ENCODE data around the gene IRF9. TPM values are rescaled to one million over a fixed set of nuclear protein-coding genes. Genes with fewer than 3 reads are reported as not detected.

IRF9 gene, protein sequence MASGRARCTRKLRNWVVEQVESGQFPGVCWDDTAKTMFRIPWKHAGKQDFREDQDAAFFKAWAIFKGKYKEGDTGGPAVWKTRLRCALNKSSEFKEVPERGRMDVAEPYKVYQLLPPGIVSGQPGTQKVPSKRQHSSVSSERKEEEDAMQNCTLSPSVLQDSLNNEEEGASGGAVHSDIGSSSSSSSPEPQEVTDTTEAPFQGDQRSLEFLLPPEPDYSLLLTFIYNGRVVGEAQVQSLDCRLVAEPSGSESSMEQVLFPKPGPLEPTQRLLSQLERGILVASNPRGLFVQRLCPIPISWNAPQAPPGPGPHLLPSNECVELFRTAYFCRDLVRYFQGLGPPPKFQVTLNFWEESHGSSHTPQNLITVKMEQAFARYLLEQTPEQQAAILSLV
- 15.8 and 26.4 TPM in 2 replicates for total RNA-seq (2014; rRNA removed; shearing (Covaris generic); ENCODE audit: low replicate concordance)

DNA sequence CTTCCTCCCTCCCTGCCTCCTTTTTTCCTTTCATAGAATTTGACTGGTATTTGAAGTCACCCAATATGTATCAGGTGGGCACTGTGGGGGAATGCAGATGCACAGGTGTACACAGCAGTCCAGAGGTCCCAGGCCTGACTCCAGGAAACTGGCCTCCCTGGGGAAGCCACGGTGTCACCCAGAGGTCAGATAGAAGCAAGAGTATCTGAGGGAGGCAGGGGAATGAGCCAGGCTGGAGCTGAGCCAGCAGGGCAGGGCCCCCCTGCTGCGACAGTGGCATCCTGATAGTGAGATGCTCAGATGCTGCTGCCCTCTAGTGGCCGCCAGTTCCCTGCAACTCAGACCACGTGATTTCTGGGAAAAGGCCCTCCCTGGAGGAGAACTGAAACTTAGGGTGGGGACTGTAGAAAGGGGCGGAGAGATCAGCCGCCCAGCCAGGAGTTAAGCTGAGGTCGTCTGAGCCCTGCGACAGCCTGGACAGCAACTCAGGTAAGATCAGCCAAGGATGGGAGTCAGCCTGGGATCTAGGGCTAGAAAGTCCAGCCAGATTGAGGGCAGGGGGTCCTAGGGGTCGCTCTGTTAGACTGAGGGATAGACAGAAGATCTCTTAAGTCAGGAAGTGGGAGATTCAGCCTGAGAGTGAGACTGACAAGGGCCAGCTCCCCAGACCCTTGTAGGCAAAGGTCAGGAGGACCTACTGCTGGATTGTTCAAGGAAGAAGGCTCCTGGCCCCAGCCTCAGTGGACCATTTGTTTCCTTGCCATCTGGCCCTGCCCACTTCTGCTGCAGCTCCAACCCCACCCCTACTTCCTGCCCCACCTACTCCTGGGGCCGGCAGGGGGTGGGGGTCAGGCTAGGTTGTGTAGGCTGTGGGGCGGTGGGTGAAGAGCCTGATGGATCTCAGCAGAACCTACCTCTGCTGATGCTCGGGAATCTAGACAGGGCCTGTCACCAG is at the start of gene IRF9:
IRF9 (plus strand) TSS at position 416 of the 955 bp plus-strand sequence. CDS start 880 bp downstream, outside the sequence.
- peak; percentile 86 for DNase-seq
- no peaks in the 10 kb centered on the region for H3K9me3 ChIP-seq

DNA sequence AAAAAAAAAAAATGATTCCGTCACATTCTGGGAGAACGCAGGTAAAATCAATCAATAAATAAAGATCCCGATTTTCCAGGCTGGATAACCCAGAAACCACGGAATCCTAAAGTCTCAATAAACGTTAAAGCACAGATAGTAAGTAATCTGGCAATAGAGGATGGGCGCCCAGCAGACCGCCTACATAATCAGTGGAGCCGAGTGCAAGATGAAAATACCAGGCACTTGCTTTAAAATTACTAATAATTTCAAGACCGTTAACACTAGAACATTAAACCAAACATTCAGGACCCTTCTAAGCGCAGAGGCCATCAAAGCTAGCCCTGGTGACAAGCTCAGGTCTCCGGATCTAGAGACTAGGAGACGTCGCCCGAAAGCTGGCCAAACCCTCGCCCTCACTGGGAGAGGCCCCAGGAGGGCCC is 47.7 kb upstream of the IRF9 start:
- H3K9me3 ChIP-seq = no peaks in the 10 kb centered on the region
- H3K36me3 ChIP-seq = no peaks in the 10 kb centered on the region
- peak overlapping the region; percentile 63 for H3K4me3 ChIP-seq
- H3K27me3 ChIP-seq = no peaks in the 10 kb centered on the region
- DNase-seq = no peak

More for the DNA sequence above, at the start of gene IRF9:
- H3K27me3 ChIP-seq = no peaks in the 10 kb centered on the region
- H3K36me3 ChIP-seq = peaks cover 28% of the 10 kb centered on the region
- peak within 1 kb of the TSS; percentile 57 for H3K4me3 ChIP-seq

DNA sequence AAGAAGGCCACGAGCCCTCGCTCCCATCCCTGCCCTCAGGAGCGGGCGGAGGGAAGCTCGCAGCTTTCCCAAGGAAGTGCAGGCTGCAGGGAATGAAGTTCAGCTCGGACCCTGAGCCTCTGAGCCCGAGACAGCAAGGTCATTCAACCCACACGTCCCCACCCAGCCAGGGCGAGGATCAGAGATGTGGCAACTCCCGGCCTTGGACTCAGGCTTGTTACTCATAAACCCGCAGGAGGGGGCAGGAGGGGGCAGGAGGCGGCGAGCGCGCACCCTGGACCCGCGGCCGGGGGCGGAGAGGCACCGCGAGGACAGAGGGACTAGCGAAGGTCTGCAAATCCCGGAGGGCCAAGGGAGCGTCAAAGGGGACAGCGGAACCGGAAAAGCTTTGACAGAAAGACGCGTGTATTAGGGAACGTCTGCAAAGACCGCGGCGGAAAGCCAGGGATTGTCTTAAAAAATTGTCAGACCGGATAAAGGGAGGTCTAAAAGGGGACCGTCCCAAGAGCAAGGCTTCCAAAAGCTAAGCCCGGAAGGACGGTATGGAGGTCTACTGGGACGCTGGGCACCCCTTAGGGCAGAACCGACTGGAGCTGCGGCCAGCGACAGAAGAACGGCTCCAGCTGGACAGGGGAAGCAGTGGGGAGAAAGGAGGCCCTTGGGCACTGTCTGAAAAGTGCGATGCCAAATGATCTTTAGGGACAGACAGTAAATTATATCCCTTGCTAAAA is 47.1 kb upstream of the IRF9 start:
- Histone ChIP-seq H3K4me3 (peak overlapping the region; percentile 63), H3K9me3 (no peaks in the 10 kb centered on the region), H3K36me3 (no peaks in the 10 kb centered on the region), H3K27me3 (no peaks in the 10 kb centered on the region)
- peak; percentile 93 for DNase-seq

DNA sequence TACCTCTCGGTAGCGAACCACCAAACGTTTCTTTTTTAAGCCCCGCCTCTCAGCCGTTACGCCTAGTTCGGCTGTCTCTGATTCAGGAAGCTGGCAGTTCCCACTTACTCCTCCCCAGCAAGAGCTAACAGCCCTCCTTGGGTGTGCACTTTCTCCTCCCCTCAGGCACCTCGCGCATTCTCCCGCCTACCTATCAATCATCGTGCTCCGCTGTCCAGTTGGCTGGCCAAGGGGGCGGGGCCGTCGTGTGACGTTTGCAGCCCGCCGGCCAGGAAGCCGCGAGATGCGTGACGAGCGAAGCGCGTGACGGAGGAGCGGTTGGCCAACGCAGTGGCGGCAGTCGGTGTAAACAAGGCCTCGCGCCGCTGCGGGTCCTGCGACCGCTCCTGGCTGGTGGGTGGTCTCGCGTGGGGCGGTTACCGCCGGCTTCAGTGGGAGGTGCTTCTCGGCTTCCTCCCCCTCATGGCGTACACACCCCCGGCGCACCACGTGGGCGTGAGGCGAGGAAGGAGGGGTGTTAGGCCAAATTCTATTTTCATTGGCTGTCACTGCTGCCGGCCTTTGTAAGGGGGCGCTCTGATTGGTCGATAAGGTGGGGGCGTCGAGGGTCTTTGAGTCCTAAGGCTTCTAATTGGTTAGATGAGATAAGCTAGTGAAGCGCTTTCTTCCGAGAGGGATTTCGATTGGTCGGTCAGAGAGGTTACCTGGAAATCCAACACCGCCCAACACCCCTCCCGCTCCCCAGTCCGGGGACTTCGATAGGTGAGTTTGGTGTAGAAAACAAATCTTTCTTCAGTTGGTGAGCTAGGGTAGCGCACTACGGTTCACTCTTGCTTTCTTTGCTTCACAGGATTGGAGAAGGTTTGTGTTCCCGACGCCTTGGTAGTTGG is 46.3 kb upstream of the IRF9 start, which contains the start of the genes DCAF11 and NRL:
DCAF11 (plus strand) TSS at position 246 of the 890 bp plus-strand sequence. CDS start 818 bp downstream, outside the sequence.
NRL (minus strand) TSS at position 418 of the 890 bp plus-strand sequence. CDS start 32,101 bp downstream, outside the sequence.
- no peaks in the 10 kb centered on the region for H3K9me3 ChIP-seq
- no peaks in the 10 kb centered on the region for H3K36me3 ChIP-seq
- H3K27me3 ChIP-seq = no peaks in the 10 kb centered on the region
- peak within 1 kb of the TSS; percentile 63 for H3K4me3 ChIP-seq
- peak; percentile 95 for DNase-seq

DNA sequence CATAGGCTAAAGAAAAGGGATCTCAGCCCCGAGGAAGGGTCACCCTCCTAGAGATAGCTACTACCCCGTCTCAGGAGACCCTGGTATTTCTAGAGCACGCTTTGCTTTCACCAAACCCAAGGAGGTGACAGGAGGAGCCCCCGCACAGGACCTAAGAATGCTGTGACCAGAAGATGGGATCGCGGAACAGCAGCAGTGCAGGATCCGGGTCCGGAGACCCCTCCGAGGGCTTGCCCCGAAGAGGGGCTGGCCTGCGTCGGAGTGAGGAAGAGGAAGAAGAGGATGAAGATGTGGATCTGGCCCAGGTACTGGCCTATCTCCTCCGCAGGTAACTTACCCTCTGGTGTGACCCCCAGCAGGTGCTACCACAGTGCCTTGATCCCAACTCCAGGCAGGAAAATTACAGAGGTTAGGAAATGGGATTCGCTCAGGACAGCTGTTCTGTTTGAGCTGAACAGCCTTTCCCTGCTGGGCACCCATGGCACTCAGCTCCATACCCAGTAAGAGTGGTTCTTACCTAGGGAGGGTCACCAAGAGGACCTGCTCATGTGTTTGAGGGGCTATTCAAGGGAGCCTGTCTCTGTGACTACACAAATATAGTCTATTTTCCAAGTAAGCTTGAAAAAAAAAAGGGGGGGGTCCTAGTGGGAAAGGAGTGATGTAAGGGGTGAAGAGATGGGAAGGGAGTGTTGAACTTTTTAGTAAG is 45.5 kb upstream of the IRF9 start:
- Histone ChIP-seq H3K9me3 (no peaks in the 10 kb centered on the region), H3K4me3 (peak overlapping the region; percentile 63), H3K27me3 (no peaks in the 10 kb centered on the region), H3K36me3 (no peaks in the 10 kb centered on the region)
- no peak for DNase-seq

DNA sequence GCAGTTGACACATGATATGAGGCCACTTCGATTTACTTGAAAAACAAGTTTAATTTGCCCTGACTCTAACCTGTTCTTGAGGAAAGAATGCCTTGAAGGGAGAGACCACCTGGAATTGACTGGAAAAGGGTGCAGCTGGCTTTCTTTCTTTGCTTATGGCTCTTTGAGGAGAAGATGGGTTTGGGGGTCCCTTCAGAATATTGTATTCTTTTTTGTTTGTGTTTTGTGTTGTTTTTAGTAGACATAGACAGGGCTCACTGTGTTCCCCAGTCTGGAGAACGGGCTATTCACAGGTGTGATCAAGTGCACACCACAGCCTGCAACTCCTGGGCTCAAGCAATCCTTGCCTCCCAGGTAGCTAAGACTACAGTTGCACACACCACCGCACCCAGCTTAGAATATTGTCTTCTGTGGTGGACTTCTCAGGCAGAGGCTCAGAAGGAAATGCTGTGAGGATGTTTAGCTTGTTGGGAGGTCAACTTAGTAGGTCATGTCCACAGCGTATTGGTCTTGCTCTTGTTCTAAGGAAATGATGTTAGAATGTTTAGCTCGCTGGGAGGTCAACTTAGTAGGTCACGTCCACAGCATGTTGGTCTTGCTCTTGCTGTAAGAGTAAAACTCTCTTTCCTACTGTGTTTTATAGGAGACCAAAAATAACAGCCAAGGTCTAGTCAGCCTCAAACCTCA is 44.8 kb upstream of the IRF9 start:
- H3K27me3 ChIP-seq = no peaks in the 10 kb centered on the region
- H3K9me3 ChIP-seq = no peaks in the 10 kb centered on the region
- DNase-seq = no peak
- no peaks in the 10 kb centered on the region for H3K36me3 ChIP-seq
- H3K4me3 ChIP-seq = no peak overlapping the region

DNA sequence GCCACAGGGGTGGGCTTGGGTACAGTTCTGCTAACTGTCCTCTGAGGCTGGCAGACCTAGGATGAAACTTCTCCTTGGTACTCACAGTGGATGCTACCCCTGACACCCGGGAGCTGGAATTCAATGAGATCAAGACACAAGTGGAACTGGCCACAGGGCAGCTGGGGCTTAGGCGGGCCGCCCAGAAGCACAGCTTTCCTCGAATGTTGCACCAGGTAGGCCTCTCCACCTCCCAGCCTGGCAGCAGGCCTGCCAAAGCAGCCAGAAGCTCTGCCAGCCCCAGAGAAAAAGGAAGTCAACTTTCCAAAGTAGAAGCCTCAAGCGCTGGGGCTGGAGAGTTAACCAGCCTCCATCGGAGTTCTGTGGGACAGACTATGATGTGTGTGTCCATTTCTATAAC is 43.9 kb upstream of the IRF9 start:
- Histone ChIP-seq H3K36me3 (no peaks in the 10 kb centered on the region), H3K27me3 (no peaks in the 10 kb centered on the region), H3K9me3 (no peaks in the 10 kb centered on the region), H3K4me3 (no peak overlapping the region)
- no peak for DNase-seq

DNA sequence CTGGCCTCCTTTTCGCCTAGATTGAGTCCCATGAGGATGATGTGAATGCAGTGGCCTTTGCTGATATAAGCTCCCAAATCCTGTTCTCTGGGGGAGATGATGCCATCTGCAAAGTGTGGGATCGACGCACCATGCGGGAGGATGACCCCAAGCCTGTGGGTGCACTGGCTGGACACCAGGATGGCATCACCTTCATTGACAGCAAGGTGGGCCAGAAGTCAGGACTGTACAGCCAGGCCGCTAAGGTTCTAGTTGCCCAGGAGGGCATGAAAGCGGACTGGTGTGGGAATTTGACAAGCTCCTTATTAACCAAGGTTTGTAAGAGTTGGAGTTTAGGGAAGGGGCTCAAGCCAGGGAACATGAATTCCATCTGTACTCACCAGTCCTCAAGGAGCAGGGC is 41.4 kb upstream of the IRF9 start:
- no peak for DNase-seq
- Histone ChIP-seq H3K4me3 (no peak overlapping the region), H3K36me3 (no peaks in the 10 kb centered on the region), H3K27me3 (no peaks in the 10 kb centered on the region), H3K9me3 (no peaks in the 10 kb centered on the region)

DNA sequence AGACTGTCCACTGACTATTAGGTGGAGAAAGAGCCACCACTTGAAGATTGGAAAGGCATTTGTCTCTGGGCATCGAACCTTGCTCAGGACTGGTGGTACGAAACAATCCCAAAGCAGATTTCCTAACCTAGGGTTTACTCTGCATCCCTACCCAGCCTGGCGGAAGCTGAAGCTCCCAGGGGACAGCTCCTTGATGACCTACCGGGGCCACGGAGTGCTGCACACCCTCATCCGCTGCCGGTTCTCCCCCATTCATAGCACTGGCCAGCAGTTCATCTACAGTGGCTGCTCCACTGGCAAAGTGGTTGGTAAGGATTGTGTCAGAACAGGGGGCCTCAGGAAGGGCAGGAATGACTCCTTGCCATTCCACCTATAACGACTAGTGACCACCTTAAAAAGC is 39.9 kb upstream of the IRF9 start:
- DNase-seq = no peak
- no peaks in the 10 kb centered on the region for H3K27me3 ChIP-seq
- no peak overlapping the region for H3K4me3 ChIP-seq
- H3K9me3 ChIP-seq = no peaks in the 10 kb centered on the region
- no peaks in the 10 kb centered on the region for H3K36me3 ChIP-seq

DNA sequence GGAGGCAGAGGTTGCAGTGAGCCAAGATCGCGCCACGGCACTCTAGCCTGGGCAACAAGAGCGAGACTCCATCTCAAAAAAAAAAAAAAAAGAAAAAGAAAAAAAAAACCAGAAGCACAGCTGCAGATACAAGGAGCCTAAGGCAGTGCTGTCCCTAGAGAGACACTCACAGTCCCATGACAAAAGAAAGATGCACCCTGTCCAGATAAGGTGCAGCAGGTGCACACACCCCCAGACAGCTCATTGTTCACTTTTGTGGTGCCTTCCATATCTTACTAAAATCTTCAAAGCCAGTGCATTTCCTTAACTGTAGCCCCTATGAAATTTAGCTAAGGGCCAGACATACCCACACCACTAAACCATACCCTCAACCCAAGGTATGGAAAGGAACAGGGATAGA is 38.6 kb upstream of the IRF9 start:
- DNase-seq = no peak
- Histone ChIP-seq H3K36me3 (no peaks in the 10 kb centered on the region), H3K27me3 (no peaks in the 10 kb centered on the region), H3K4me3 (no peak overlapping the region), H3K9me3 (no peaks in the 10 kb centered on the region)

DNA sequence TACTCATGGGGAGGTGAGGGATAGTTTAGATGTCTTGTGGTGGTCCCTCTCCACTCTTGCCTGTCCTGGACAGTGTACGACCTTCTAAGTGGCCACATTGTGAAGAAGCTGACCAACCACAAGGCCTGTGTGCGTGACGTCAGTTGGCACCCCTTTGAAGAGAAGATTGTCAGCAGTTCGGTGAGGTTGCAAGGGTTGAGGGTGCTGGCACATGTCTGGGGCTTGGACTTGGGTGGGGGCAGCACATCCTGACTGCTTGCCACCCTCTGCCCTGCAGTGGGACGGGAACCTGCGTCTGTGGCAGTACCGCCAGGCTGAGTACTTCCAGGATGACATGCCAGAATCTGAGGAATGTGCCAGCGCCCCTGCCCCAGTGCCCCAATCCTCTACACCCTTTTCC is 38.2 kb upstream of the IRF9 start:
- DNase-seq = no peak
- Histone ChIP-seq H3K27me3 (no peaks in the 10 kb centered on the region), H3K36me3 (no peaks in the 10 kb centered on the region), H3K9me3 (no peaks in the 10 kb centered on the region), H3K4me3 (no peak overlapping the region)

DNA sequence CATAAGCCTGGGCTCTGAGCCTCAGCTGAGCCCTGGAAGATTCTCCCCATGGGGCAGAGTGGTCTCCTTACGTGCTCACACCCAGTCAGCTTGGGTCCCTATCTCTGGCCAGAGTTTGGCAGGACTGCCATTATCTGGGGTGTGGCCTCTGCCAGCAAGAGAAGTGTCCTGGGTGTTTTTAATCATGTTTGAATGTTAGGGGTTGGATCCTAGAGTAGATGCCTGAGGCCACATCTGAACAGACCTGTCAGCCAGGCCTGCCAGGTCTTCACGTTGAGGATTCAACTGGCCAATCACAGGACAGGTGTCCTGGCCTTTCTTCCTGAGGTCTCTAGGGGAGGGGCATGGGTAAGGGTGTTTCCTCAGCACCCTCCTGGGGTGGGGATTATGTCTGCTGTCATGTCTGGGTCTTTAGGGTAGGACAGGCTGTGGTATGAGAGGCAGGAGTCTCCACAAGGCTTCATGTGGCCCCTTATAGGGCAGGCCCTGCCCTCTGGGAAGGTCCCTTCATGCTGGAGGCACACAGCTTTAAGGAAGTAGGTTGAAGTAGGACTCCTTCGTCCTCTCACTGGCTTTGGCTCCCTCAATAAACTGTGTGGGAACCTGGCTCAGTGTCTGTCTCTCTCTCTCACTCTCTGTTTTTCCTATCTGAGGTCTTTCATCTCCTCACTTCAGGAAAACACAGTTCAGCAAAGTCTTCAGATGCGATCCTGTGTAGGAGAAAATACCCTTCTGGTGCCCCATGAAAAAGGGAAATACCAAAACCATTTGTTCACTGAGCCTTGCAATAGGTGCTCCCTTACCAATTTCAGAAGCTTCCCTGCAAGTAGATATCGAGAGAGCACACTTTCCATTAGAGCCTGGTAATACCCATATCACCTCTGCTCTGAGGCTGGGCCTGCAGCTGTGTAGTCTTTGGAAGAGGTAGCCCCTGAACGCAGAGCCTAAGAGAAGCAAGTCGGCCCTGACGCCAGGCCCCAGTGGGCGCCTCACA is 37.3 kb upstream of the IRF9 start:
- Histone ChIP-seq H3K36me3 (no peaks in the 10 kb centered on the region), H3K9me3 (no peaks in the 10 kb centered on the region), H3K27me3 (no peaks in the 10 kb centered on the region), H3K4me3 (no peak overlapping the region)
- DNase-seq = no peak

DNA sequence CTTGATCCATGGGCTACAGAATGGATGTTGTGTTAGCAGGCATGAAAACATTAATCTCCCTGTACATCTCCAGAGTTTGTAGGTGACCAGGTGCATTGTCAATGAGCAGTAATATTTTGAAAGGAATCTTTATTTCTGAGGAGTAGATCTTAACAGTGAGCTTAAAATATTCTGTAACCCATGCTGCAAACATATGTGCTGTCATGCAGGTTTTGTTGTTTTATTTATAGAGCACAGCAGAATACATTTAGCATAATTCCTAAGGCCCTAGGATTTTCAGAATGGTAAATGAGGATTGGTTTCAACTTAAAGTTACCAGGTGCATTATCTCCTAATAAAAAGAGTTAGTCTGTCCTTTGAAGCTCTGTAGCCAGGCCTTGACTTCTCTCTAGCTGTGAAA is 34.1 kb upstream of the IRF9 start:
- Histone ChIP-seq H3K27me3 (no peaks in the 10 kb centered on the region), H3K9me3 (no peaks in the 10 kb centered on the region), H3K36me3 (no peaks in the 10 kb centered on the region), H3K4me3 (no peak overlapping the region)
- no peak for DNase-seq

DNA sequence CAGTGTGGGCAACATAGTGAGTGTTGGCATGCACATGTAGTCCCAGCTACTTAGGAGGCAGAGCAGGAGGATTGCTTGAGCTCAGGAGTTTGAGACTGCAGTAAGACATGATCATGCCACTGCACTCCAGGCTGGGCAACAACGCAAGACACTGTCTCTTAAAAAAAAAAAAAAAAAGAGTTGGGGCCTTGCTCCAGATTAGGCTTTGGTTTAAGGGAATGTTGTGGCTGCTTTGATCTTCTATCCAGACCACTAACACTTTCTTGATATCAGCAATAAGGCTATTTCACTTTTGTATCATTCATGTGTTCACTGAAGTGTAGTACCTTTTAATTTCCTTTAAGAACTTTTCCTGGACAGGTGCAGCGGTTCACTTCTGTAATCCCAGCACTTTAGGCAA is 33.4 kb upstream of the IRF9 start:
- no peaks in the 10 kb centered on the region for H3K9me3 ChIP-seq
- DNase-seq = no peak
- H3K36me3 ChIP-seq = no peaks in the 10 kb centered on the region
- H3K4me3 ChIP-seq = no peak overlapping the region
- no peaks in the 10 kb centered on the region for H3K27me3 ChIP-seq
